GM12873 (cell line): ENCODE results near the gene STIM2.

Experiments
- CTCF ChIP-seq: IDR thresholded peaks from 2 replicates; pipeline ENCODE4 v1.5.1; 2012; ENCODE audit warnings: low read depth, mild to moderate bottlenecking, moderate library complexity, low read length, control low read depth; ENCODE audit not compliant: insufficient read depth; ENCODE audit errors: missing control alignments

The STIM2 gene

DNA sequence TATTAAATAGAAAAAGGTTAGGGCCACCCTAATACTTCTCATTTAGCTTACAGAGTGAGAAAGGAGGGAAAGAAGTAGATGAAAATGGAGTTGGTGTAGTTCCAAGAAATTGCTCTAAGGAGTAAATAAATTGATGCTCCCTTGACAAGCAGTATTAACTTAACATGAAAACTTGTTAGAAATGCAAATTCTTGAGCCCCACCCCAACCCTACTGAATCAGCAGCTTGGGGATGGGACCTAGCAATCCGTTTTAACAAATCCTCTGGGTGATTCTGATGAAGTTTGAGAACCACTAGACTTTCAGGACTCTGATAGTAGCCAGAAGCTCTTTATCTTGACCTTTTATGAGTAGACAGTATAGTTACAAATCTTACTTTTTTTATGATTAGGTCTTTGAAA, 74.8 kb downstream of the STIM2 start:
- TF ChIP-seq CTCF = no peak

- TF ChIP-seq CTCF = no peak
These were observed 75.8 kb downstream of the STIM2 start for GRCh38 chr4:26936284-26937065.

GRCh38 chr4:26937139-26937538, 76.5 kb downstream of the STIM2 start:
- no peak for TF ChIP-seq CTCF

DNA sequence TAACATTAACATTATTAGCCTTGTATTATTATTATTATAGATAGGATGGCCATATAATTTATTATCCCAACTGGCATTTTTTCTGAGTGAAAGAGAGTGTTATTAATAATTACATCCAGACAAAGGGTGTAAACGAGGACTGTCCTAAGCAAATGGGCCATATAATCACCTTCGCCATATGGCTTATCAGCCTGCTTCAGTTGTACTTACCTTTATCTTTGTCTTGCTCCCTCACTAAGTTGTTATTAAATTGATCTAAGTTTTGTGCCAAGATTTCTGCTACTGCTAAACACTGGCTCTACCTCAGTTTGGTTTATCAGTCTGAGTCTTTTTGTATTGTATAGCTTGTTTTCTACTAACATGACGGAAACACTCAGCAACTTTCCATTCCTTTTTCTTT, 76.9 kb downstream of the STIM2 start:
- TF ChIP-seq CTCF = no peak

DNA sequence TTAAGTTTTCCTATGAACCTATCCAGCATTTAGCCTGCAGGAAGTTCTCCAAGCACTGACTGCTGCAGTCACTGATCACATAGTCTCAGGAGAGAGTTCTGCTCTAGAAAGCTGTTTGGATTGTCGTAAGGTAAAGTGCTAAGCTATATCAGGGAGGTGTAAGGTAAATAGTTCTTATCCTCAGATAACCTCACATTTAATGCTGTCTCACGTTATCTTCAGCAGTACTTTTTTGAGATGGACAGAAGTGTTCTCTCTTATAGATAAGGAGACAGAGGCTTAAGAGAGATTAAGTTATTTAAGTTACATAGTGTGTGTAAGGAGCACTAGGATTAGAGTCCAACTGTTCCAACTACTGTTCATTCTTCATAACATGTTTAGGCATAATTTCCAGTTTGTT, 77.9 kb downstream of the STIM2 start:
- TF ChIP-seq CTCF = no peak

DNA sequence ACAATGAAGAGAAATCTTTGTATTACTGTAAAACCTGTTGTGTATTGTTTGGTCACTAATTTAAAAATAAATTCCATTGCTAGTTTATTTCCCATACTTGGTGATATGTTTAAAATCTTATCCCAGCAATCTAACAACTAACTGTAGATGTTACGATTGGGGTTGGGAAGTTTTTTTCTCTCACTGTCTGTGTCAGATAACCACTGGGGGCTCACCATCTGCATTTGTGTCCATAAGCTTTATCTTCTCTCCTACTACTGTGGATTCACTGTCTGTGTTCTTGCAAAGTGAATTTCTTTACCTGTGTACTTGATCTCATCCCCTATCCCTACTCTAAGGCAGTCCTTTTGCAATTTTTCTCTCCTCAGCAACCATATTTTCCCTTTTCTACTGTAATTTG, 81.3 kb downstream of the STIM2 start:
- TF ChIP-seq CTCF = no peak

GRCh38 chr4:26942871-26943270, 82.2 kb downstream of the STIM2 start:
- no peak for TF ChIP-seq CTCF
